Keratinocyte (primary cell): ENCODE data around the gene RHOA.
"Not testable (repeated sequence)": the region's sequence is repeated elsewhere in the genome, so short reads cannot be mapped to it uniquely, and the experiment has no call there.

Experiments used
- EZH2 ChIP-seq: IDR thresholded peaks from one replicate; pipeline ENCODE4 v1.6.1; 2012; ENCODE audit warnings: inconsistent platforms, mild to moderate bottlenecking, low read length, moderate library complexity
- TF ChIP-seq, protein P1 (sequence below), 3 experiments: IDR thresholded peaks in 1 of 3; conservative IDR thresholded peaks in 1 of 3; optimal IDR thresholded peaks in 1 of 3; 2 replicates in 2 of 3; 3 replicates in 1 of 3; pipeline versions ENCODE3 to v1.5.1; 2011; ENCODE audit warnings: low read length in 3 of 3, mild to moderate bottlenecking in 3 of 3, moderate library complexity in 2 of 3, control low read depth in 1 of 3, inconsistent platforms in 1 of 3; ENCODE audit not compliant: insufficient read depth in 2 of 3; ENCODE audit errors: extremely low read depth in 1 of 3

- TF ChIP-seq EZH2, result not testable (repeated sequence)
- TF ChIP-seq, protein P1, sequence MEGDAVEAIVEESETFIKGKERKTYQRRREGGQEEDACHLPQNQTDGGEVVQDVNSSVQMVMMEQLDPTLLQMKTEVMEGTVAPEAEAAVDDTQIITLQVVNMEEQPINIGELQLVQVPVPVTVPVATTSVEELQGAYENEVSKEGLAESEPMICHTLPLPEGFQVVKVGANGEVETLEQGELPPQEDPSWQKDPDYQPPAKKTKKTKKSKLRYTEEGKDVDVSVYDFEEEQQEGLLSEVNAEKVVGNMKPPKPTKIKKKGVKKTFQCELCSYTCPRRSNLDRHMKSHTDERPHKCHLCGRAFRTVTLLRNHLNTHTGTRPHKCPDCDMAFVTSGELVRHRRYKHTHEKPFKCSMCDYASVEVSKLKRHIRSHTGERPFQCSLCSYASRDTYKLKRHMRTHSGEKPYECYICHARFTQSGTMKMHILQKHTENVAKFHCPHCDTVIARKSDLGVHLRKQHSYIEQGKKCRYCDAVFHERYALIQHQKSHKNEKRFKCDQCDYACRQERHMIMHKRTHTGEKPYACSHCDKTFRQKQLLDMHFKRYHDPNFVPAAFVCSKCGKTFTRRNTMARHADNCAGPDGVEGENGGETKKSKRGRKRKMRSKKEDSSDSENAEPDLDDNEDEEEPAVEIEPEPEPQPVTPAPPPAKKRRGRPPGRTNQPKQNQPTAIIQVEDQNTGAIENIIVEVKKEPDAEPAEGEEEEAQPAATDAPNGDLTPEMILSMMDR (optimal IDR thresholded peaks at IDR 0.05 in 1 of 3, IDR thresholded peaks at IDR 0.05 in 1 of 3, conservative IDR thresholded peaks at IDR 0.05 in 1 of 3; ENCODE audit: extremely low read depth in 1 of 3, insufficient read depth in 2 of 3, low read length in 3 of 3), result not testable (repeated sequence)
These were observed 83.4 kb downstream of the RHOA start for GRCh38 chr3:49328350-49328749.
